ENCODE measurements around the gene ACOT12. TPM values are rescaled to one million over a fixed set of nuclear protein-coding genes. Genes with fewer than 3 reads are reported as not detected.
A peak's percentile ranks its signal among the peaks of the same experiment; 100 is the strongest.

The ACOT12 gene
- total and polyA plus RNA-seq, 2 donors (not counting 3 experiments of a cell fraction or from before 2014, with no cell fraction given) = not detected

- peak overlapping the region; percentile 37 for H3K27ac ChIP-seq (ENCODE audit: insufficient read depth, low read depth, low read length)
- DNase-seq (ENCODE audit: low read depth, low spot score) (no peak), FAIRE-seq (no peak)
- H3K9ac ChIP-seq (replicated peaks; ENCODE audit: extremely low read depth, insufficient read depth, low read length) = no peak overlapping the region
- no peak overlapping the region for H2AFZ ChIP-seq (ENCODE audit: low read depth, low read length)
- H3K9me1 ChIP-seq (replicated peaks; ENCODE audit: control insufficient read depth, extremely low read depth, insufficient read depth, low read length) = no peaks in the 10 kb centered on the region
- CTCF ChIA-PET = interaction anchor here (0.8 to 5.5 kb wide), 10 partner anchors 19 to 797 kb away, joined by 3 to 54 read pairs (median 4); partner anchors contain the start of gene SSBP2
- H3K27me3 ChIP-seq (ENCODE audit: control insufficient read depth in 2 of 2, insufficient read depth in 2 of 2, low read length in 2 of 2) = no peaks in the 10 kb centered on the region
- POLR2A ChIA-PET = no interaction called here
- no TSS peak for BruUV-seq (replicated peaks)
- dilution Hi-C loops (cut with MboI; ENCODE audit: extremely low pct_ligation_motif_present, low sequenced_read_pairs) = no loop called here
- no peaks in the 10 kb centered on the region for H4K20me1 ChIP-seq (replicated peaks; ENCODE audit: control insufficient read depth, extremely low read depth, insufficient read depth, low read length)
- no peak overlapping the region for H3K4me3 ChIP-seq (replicated peaks in 1 of 3; ENCODE audit: insufficient read depth in 1 of 3, low read depth in 1 of 3, low read length in 3 of 3)
- peaks cover 33% of the 10 kb centered on the region for H3K4me1 ChIP-seq (ENCODE audit: control insufficient read depth, extremely low read depth, insufficient read depth, low read length)
- TF ChIP-seq FOS (IDR thresholded peaks at IDR 0.05; ENCODE audit: borderline replicate concordance, insufficient read depth, low read length) (no peak), CTCF (IDR thresholded peaks at IDR 0.05; ENCODE audit: extremely low read depth in 1 of 2, insufficient read depth in 1 of 2, low read depth in 1 of 2, low read length in 2 of 2) (no peak), MYC (IDR thresholded peaks at IDR 0.05; ENCODE audit: low read depth, low read length) (no peak), EZH2 (IDR thresholded peaks at IDR 0.05; ENCODE audit: borderline replicate concordance, low read depth, low read length, severe bottlenecking) (no peak), GATA2 (IDR thresholded peaks at IDR 0.05; ENCODE audit: insufficient read depth, insufficient read length, low read depth, low read length) (no peak), POLR2A (IDR thresholded peaks at IDR 0.05; ENCODE audit: low read depth, low read length) (no peak), POLR2AphosphoS5 (IDR thresholded peaks at IDR 0.05; ENCODE audit: insufficient read depth, low read depth, low read length) (no peak), MAX (IDR thresholded peaks at IDR 0.05; ENCODE audit: insufficient read depth, insufficient read length) (no peak)
- no peaks in the 10 kb centered on the region for H3K36me3 ChIP-seq (ENCODE audit: control insufficient read depth in 2 of 2, extremely low read depth in 1 of 2, insufficient read depth in 2 of 2, low read length in 2 of 2)
- H3K9me3 ChIP-seq (replicated peaks; ENCODE audit: control insufficient read depth, insufficient read depth, low read length) = no peaks in the 10 kb centered on the region
- H3K79me2 ChIP-seq (ENCODE audit: control insufficient read depth, insufficient read depth, low read length) = no peaks in the 10 kb centered on the region
- peak overlapping the region; percentile 77 for H3K4me2 ChIP-seq (ENCODE audit: insufficient read depth, low read length)
- intact Hi-C loops (cut with micrococcal nuclease) = loop anchor here (1.0 to 10.0 kb wide), 3 partner anchors 125 to 836 kb away; no protein-coding TSS in a partner anchor
Measured at GRCh38 chr5:81428446-81428845, 34.5 kb upstream of the ACOT12 start.
